Measurements from ENCODE around the gene COL8A1.

COL8A1 gene

GRCh38 chr3:99641480-99641879 lies 3.1 kb downstream of the COL8A1 start:
- CTCF ChIA-PET: interaction anchor here (0.6 to 1.4 kb wide), 2 partner anchors 35 to 110 kb away, joined by 3 read pairs; no protein-coding TSS in a partner anchor
- TF ChIP-seq CTBP1 (IDR thresholded peaks at IDR 0.05; ENCODE audit: borderline replicate concordance) (no peak), ZNF384 (IDR thresholded peaks at IDR 0.05) (no peak), L3MBTL2 (conservative IDR thresholded peaks at IDR 0.05) (no peak), ARNT (IDR thresholded peaks at IDR 0.05) (no peak), BHLHE40 (IDR thresholded peaks at IDR 0.05; ENCODE audit: borderline replicate concordance) (no peak), PKNOX1 (IDR thresholded peaks at IDR 0.05) (no peak), SP1 (IDR thresholded peaks at IDR 0.05) (no peak), FOXM1 (IDR thresholded peaks at IDR 0.05; ENCODE audit: borderline replicate concordance) (no peak), NFRKB (IDR thresholded peaks at IDR 0.05) (no peak), HDGF (IDR thresholded peaks at IDR 0.05; ENCODE audit: borderline replicate concordance) (no peak)
- POLR2A ChIA-PET: no interaction called here
- DNase-seq (ENCODE audit: extremely low spot score): no peak

GRCh38 chr3:99641982-99642381 lies 3.6 kb downstream of the COL8A1 start:
- ChIA-PET POLR2A (no interaction called here), CTCF (interaction anchor here (1.4 kb wide), 1 partner anchor 110 kb away, joined by 3 read pairs; no protein-coding TSS in a partner anchor)
- no peak for DNase-seq (ENCODE audit: extremely low spot score)
- TF ChIP-seq L3MBTL2 (conservative IDR thresholded peaks at IDR 0.05): no peak
- no peak for TF ChIP-seq HDGF (IDR thresholded peaks at IDR 0.05; ENCODE audit: borderline replicate concordance)
- TF ChIP-seq PKNOX1 (IDR thresholded peaks at IDR 0.05): no peak
- no peak for TF ChIP-seq CTBP1 (IDR thresholded peaks at IDR 0.05; ENCODE audit: borderline replicate concordance)
- no peak for TF ChIP-seq LEF1 (IDR thresholded peaks at IDR 0.05; ENCODE audit: borderline replicate concordance)
- no peak for TF ChIP-seq SUZ12 (IDR thresholded peaks at IDR 0.05)
- TF ChIP-seq SP1 (IDR thresholded peaks at IDR 0.05): no peak
- TF ChIP-seq ELF4 (IDR thresholded peaks at IDR 0.05): no peak
- TF ChIP-seq FOXA1 (IDR thresholded peaks at IDR 0.05): no peak
- TF ChIP-seq FOXM1 (IDR thresholded peaks at IDR 0.05; ENCODE audit: borderline replicate concordance): no peak
- no peak for TF ChIP-seq FOXK2 (IDR thresholded peaks at IDR 0.05)
- TF ChIP-seq BHLHE40 (IDR thresholded peaks at IDR 0.05; ENCODE audit: borderline replicate concordance): no peak
- TF ChIP-seq ZNF384 (IDR thresholded peaks at IDR 0.05): no peak
- no peak for TF ChIP-seq TARDBP (IDR thresholded peaks at IDR 0.05)
- no peak for TF ChIP-seq NFRKB (IDR thresholded peaks at IDR 0.05)
- TF ChIP-seq ARNT (IDR thresholded peaks at IDR 0.05): no peak

- ChIA-PET CTCF (interaction anchor here (1.2 to 1.4 kb wide), 3 partner anchors 10 to 59 kb away, joined by 3 to 6 read pairs (median 4); no protein-coding TSS in a partner anchor), POLR2A (no interaction called here)
- TF ChIP-seq SP1 (IDR thresholded peaks at IDR 0.05) (no peak), ZNF384 (IDR thresholded peaks at IDR 0.05) (no peak), FOXK2 (IDR thresholded peaks at IDR 0.05) (no peak), CTBP1 (IDR thresholded peaks at IDR 0.05; ENCODE audit: borderline replicate concordance) (no peak), L3MBTL2 (conservative IDR thresholded peaks at IDR 0.05) (no peak), FOXA1 (IDR thresholded peaks at IDR 0.05) (no peak), ARNT (IDR thresholded peaks at IDR 0.05) (no peak), SUZ12 (IDR thresholded peaks at IDR 0.05) (no peak), LEF1 (IDR thresholded peaks at IDR 0.05; ENCODE audit: borderline replicate concordance) (no peak), TARDBP (IDR thresholded peaks at IDR 0.05) (no peak), BHLHE40 (IDR thresholded peaks at IDR 0.05; ENCODE audit: borderline replicate concordance) (no peak), ELF4 (IDR thresholded peaks at IDR 0.05) (no peak), PKNOX1 (IDR thresholded peaks at IDR 0.05) (no peak), HDGF (IDR thresholded peaks at IDR 0.05; ENCODE audit: borderline replicate concordance) (no peak), NFRKB (IDR thresholded peaks at IDR 0.05) (no peak), FOXM1 (IDR thresholded peaks at IDR 0.05; ENCODE audit: borderline replicate concordance) (no peak)
- no peak for DNase-seq (ENCODE audit: extremely low spot score)
Measured at GRCh38 chr3:99644017-99644416, 5.6 kb downstream of the COL8A1 start.

- TF ChIP-seq SUZ12 (IDR thresholded peaks at IDR 0.05): no peak
- no peak for TF ChIP-seq BHLHE40 (IDR thresholded peaks at IDR 0.05; ENCODE audit: borderline replicate concordance)
- POLR2A ChIA-PET: no interaction called here
- no peak for DNase-seq (ENCODE audit: extremely low spot score)
- CTCF ChIA-PET: interaction anchor here (1.0 to 1.4 kb wide), 6 partner anchors 10 to 116 kb away, joined by 3 to 6 read pairs (median 3); no protein-coding TSS in a partner anchor
Measured at GRCh38 chr3:99644746-99645145, 6.4 kb downstream of the COL8A1 start.

GRCh38 chr3:99645277-99646106 lies 7.1 kb downstream of the COL8A1 start:
- no peak for TF ChIP-seq LEF1 (IDR thresholded peaks at IDR 0.05; ENCODE audit: borderline replicate concordance)
- no peak for TF ChIP-seq ZNF384 (IDR thresholded peaks at IDR 0.05)
- TF ChIP-seq NFRKB (IDR thresholded peaks at IDR 0.05): no peak
- no peak for TF ChIP-seq BHLHE40 (IDR thresholded peaks at IDR 0.05; ENCODE audit: borderline replicate concordance)
- no peak for TF ChIP-seq FOXK2 (IDR thresholded peaks at IDR 0.05)
- TF ChIP-seq HDGF (IDR thresholded peaks at IDR 0.05; ENCODE audit: borderline replicate concordance): no peak
- no peak for TF ChIP-seq PKNOX1 (IDR thresholded peaks at IDR 0.05)
- TF ChIP-seq ARNT (IDR thresholded peaks at IDR 0.05): no peak
- TF ChIP-seq ELF4 (IDR thresholded peaks at IDR 0.05): no peak
- TF ChIP-seq L3MBTL2 (conservative IDR thresholded peaks at IDR 0.05): no peak
- TF ChIP-seq SP1 (IDR thresholded peaks at IDR 0.05): no peak
- TF ChIP-seq SUZ12 (IDR thresholded peaks at IDR 0.05): no peak
- TF ChIP-seq TARDBP (IDR thresholded peaks at IDR 0.05): no peak
- TF ChIP-seq FOXA1 (IDR thresholded peaks at IDR 0.05): no peak
- CTCF ChIA-PET: interaction anchor here (0.7 to 1.4 kb wide), 8 partner anchors 11 to 117 kb away, joined by 3 to 6 read pairs (median 3); no protein-coding TSS in a partner anchor
- POLR2A ChIA-PET: interaction anchor here (1.0 kb wide), 1 partner anchor 9 kb away, joined by 4 read pairs; no protein-coding TSS in a partner anchor
- DNase-seq (ENCODE audit: extremely low spot score): peak; percentile 31
